ENCODE data around the gene DGKD.

DNA sequence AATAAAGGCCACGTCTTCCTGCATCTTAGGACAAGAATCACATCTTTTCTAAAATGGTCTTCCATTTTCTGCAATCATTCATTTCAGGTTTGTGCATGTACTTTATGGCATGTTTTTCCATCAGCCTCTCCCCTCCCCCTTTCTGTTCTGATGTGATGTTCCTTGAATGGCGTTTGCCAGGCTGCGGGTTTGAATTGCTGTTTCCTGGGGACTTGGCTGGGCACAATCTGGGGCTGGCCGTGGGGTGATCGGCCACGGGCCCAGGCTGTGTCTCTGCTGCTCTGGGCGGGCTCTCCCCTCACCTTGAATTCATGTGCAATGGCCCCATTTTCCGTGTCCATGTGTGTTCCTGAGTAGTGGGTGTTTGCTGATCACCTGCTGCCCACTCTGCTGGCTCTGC lies 15.2 kb downstream of the DGKD start:
- TF ChIP-seq POLR2A (IDR thresholded peaks at IDR 0.05), result no peak
- TF ChIP-seq, protein P1, sequence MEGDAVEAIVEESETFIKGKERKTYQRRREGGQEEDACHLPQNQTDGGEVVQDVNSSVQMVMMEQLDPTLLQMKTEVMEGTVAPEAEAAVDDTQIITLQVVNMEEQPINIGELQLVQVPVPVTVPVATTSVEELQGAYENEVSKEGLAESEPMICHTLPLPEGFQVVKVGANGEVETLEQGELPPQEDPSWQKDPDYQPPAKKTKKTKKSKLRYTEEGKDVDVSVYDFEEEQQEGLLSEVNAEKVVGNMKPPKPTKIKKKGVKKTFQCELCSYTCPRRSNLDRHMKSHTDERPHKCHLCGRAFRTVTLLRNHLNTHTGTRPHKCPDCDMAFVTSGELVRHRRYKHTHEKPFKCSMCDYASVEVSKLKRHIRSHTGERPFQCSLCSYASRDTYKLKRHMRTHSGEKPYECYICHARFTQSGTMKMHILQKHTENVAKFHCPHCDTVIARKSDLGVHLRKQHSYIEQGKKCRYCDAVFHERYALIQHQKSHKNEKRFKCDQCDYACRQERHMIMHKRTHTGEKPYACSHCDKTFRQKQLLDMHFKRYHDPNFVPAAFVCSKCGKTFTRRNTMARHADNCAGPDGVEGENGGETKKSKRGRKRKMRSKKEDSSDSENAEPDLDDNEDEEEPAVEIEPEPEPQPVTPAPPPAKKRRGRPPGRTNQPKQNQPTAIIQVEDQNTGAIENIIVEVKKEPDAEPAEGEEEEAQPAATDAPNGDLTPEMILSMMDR (IDR thresholded peaks at IDR 0.05), result no peak

Measured in prostate gland (tissue), 2 donors.